H1 (cell line): ENCODE results near the gene TTLL1. TPM values are rescaled to one million over a fixed set of nuclear protein-coding genes. Genes with fewer than 3 reads are reported as not detected.

Experiments
- CTCF ChIA-PET: fragments of 300-600 bp; sonication (Branson Sonifier 250); formaldehyde crosslinking; loops from one replicate; lab custom pipeline; 2021; ENCODE audit not compliant: partially characterized antibody; lab: Charles Lee
- POLR2A ChIA-PET: fragments of 300-600 bp; sonication (Branson Sonifier 250); formaldehyde crosslinking; loops from one replicate; lab custom pipeline; 2021; ENCODE audit warnings: inconsistent platforms; ENCODE audit not compliant: partially characterized antibody; lab: Charles Lee
- DNase-seq, 2 experiments: peaks; one replicate each; pipeline versions ENCODE4 v3.0.0 to v3.0.0-alpha.2; 2010 to 2022; ENCODE audit warnings: low spot score in 2 of 2, low read depth in 1 of 2, mixed read lengths in 1 of 2
- FAIRE-seq: peaks from 2 replicates; lab custom pipeline; 2011; peaks lifted over from hg19 to GRCh38; lab: Jason Lieb, UNC
- H2AFZ ChIP-seq: 2 replicates; pipeline ENCODE4 v1.8.1; 2012; ENCODE audit warnings: low read length, inconsistent platforms
- H2AK5ac ChIP-seq: 2 replicates; pipeline ENCODE4 v1.6.1; 2013; ENCODE audit warnings: low read depth, low read length
- H2BK120ac ChIP-seq: replicated peaks from 2 replicates; pipeline ENCODE3; 2013; ENCODE audit warnings: low read depth, low read length, inconsistent platforms
- H2BK12ac ChIP-seq: 2 replicates; pipeline ENCODE4 v1.6.1; 2013; ENCODE audit warnings: low read depth, low read length
- H2BK15ac ChIP-seq: 2 replicates; pipeline ENCODE4 v1.6.1; 2013; ENCODE audit warnings: low read length
- H2BK20ac ChIP-seq: 2 replicates; pipeline ENCODE4 v1.6.1; 2013; ENCODE audit warnings: low read length
- H2BK5ac ChIP-seq: 2 replicates; pipeline ENCODE4 v1.6.1; 2013; ENCODE audit warnings: low read depth, low read length
- H3K14ac ChIP-seq: 2 replicates; pipeline ENCODE4 v1.6.1; 2013; ENCODE audit warnings: inconsistent platforms; ENCODE audit not compliant: insufficient read length
- H3K18ac ChIP-seq: 2 replicates; pipeline ENCODE4 v1.6.1; 2013; ENCODE audit warnings: low read length; ENCODE audit errors: extremely low read depth
- H3K23ac ChIP-seq: 2 replicates; pipeline ENCODE4 v1.6.1; 2013; ENCODE audit warnings: inconsistent platforms; ENCODE audit not compliant: insufficient read length
- H3K23me2 ChIP-seq: 2 replicates; pipeline ENCODE4 v1.6.1; 2013; ENCODE audit warnings: low read depth, low read length
- H3K27ac ChIP-seq: 2 replicates; pipeline ENCODE4 v1.6.1; 2011; ENCODE audit warnings: low read depth, low read length, inconsistent platforms
- H3K27me3 ChIP-seq, 4 experiments: replicated peaks in 1 of 4; 1 replicate in 1 of 4; 2 replicates in 3 of 4; pipeline versions ENCODE4 v1.6.1 to v1.8.1; 2011 to 2013; ENCODE audit warnings: low read length in 3 of 4, mild to moderate bottlenecking in 3 of 4, inconsistent platforms in 2 of 4, mixed read lengths in 2 of 4, moderate library complexity in 1 of 4; ENCODE audit not compliant: control insufficient read depth in 3 of 4, insufficient read depth in 3 of 4; ENCODE audit errors: extremely low read depth in 1 of 4
- H3K36me3 ChIP-seq, 4 experiments: 2 replicates each; pipeline versions ENCODE4 v1.6.1 to v1.8.1; 2011 to 2013; ENCODE audit warnings: mild to moderate bottlenecking in 4 of 4, low read length in 3 of 4, moderate library complexity in 2 of 4, control low read depth in 1 of 4, inconsistent platforms in 1 of 4; ENCODE audit not compliant: insufficient read depth in 4 of 4, control insufficient read depth in 2 of 4
- H3K4ac ChIP-seq: replicated peaks from 2 replicates; pipeline ENCODE3; 2013; ENCODE audit warnings: low read length, low read depth, mixed read lengths, inconsistent platforms; ENCODE audit not compliant: insufficient read length
- H3K4me1 ChIP-seq, 4 experiments: replicated peaks in 1 of 4; 1 replicate in 1 of 4; 2 replicates in 3 of 4; pipeline versions ENCODE4 v1.6.1 to v1.8.1; 2011 to 2013; ENCODE audit warnings: low read length in 3 of 4, inconsistent platforms in 2 of 4, mixed read lengths in 1 of 4; ENCODE audit not compliant: insufficient read depth in 4 of 4, control insufficient read depth in 3 of 4
- H3K4me2 ChIP-seq, 2 experiments: 2 replicates each; pipeline versions ENCODE4 v1.6.1 to v1.8.1; 2011 to 2013; ENCODE audit warnings: low read depth in 2 of 2, low read length in 2 of 2, control low read depth in 1 of 2, inconsistent platforms in 1 of 2, mild to moderate bottlenecking in 1 of 2; ENCODE audit not compliant: insufficient read depth in 1 of 2
- H3K4me3 ChIP-seq, 4 experiments: fragments of 200-600, 300-600 bp in 1 of 4; sonication (generic), shearing (Covaris generic), sonication (Bioruptor Twin) in 1 of 4; 2 replicates each; pipeline versions ENCODE4 v1.5.1 to v1.8.1; 2011 to 2016; ENCODE audit warnings: low read length in 4 of 4, low read depth in 3 of 4, control low read depth in 2 of 4, inconsistent platforms in 2 of 4, mild to moderate bottlenecking in 2 of 4, mixed read lengths in 1 of 4, moderate library complexity in 1 of 4; ENCODE audit not compliant: insufficient read depth in 2 of 4; ENCODE audit errors: extremely low read depth in 1 of 4
- H3K56ac ChIP-seq: replicated peaks from 2 replicates; pipeline ENCODE3; 2013; ENCODE audit warnings: low read depth, mild to moderate bottlenecking, mixed read lengths, low read length, inconsistent platforms; ENCODE audit not compliant: insufficient read length
- H3K79me1 ChIP-seq: 2 replicates; pipeline ENCODE4 v1.6.1; 2013; ENCODE audit warnings: low read depth, low read length, control low read depth
- H3K79me2 ChIP-seq, 2 experiments: 2 replicates each; pipeline versions ENCODE4 v1.6.1 to v1.8.1; 2012 to 2013; ENCODE audit warnings: low read length in 2 of 2, mild to moderate bottlenecking in 2 of 2, inconsistent platforms in 1 of 2; ENCODE audit not compliant: insufficient read depth in 2 of 2, control insufficient read depth in 1 of 2
- H3K9ac ChIP-seq, 4 experiments: replicated peaks in 1 of 4; 1 replicate in 1 of 4; 2 replicates in 3 of 4; pipeline versions ENCODE4 v1.6.1 to v1.8.1; 2011 to 2013; ENCODE audit warnings: low read depth in 3 of 4, low read length in 3 of 4, control low read depth in 2 of 4, mild to moderate bottlenecking in 2 of 4, moderate library complexity in 2 of 4, inconsistent platforms in 1 of 4; ENCODE audit errors: extremely low read depth in 1 of 4
- H3K9me3 ChIP-seq, 2 experiments: 2 replicates each; pipeline versions ENCODE4 v1.6.1 to v1.8.1; 2012 to 2013; ENCODE audit warnings: mild to moderate bottlenecking in 2 of 2, moderate library complexity in 2 of 2, control low read depth in 1 of 2, inconsistent platforms in 1 of 2, low read depth in 1 of 2, low read length in 1 of 2, mixed read lengths in 1 of 2; ENCODE audit not compliant: insufficient read depth in 2 of 2
- H4K20me1 ChIP-seq, 2 experiments: replicated peaks in 1 of 2; 2 replicates each; pipeline versions ENCODE3 to v1.8.1; 2011 to 2013; ENCODE audit warnings: inconsistent platforms in 2 of 2, low read length in 2 of 2, mild to moderate bottlenecking in 1 of 2; ENCODE audit not compliant: insufficient read depth in 2 of 2, control insufficient read depth in 1 of 2
- H4K5ac ChIP-seq: 2 replicates; pipeline ENCODE4 v1.6.1; 2013; ENCODE audit warnings: low read length, low read depth, mixed read lengths, inconsistent platforms; ENCODE audit not compliant: insufficient read length
- H4K8ac ChIP-seq: 2 replicates; pipeline ENCODE4 v1.8.0; 2013; ENCODE audit warnings: mild to moderate bottlenecking, moderate library complexity, low read length, inconsistent platforms; ENCODE audit not compliant: insufficient read depth; ENCODE audit errors: extremely low read depth
- H4K91ac ChIP-seq: replicated peaks from 2 replicates; pipeline ENCODE3; 2013; ENCODE audit warnings: low read length, mixed read lengths, inconsistent platforms; ENCODE audit not compliant: insufficient read length
- ASH2L ChIP-seq: fragments of 200-600, 300-600 bp; sonication (generic); IDR thresholded peaks from one replicate; pipeline ENCODE4 v1.7.1; 2017; ENCODE audit warnings: low read length
- ATF2 ChIP-seq: IDR thresholded peaks from 2 replicates; pipeline ENCODE4 v1.6.1; 2012; ENCODE audit warnings: low read length, inconsistent platforms
- BACH1 ChIP-seq: IDR thresholded peaks from 2 replicates; pipeline ENCODE4 v1.6.1; 2012; ENCODE audit warnings: low read length, improper control_type of control experiment
- CHD1 ChIP-seq: IDR thresholded peaks from 2 replicates; pipeline ENCODE4 v1.6.1; 2012; ENCODE audit warnings: low read depth, low read length, improper control_type of control experiment
- EGR1 ChIP-seq: IDR thresholded peaks from 2 replicates; pipeline ENCODE4 v1.6.1; 2011; ENCODE audit warnings: low read depth, low read length, borderline replicate concordance
- HDAC6 ChIP-seq: IDR thresholded peaks from one replicate; pipeline ENCODE4 v1.7.1; 2012; ENCODE audit warnings: low read depth, mild to moderate bottlenecking, inconsistent platforms, low read length, moderate library complexity
- KDM4A ChIP-seq: IDR thresholded peaks from one replicate; pipeline ENCODE4 v1.7.1; 2012; ENCODE audit warnings: low read depth, mild to moderate bottlenecking, moderate library complexity, low read length, inconsistent platforms; ENCODE audit not compliant: severe bottlenecking
- SP1 ChIP-seq: IDR thresholded peaks from 2 replicates; pipeline ENCODE4 v1.6.1; 2011; ENCODE audit warnings: low read depth, low read length
- SP4 ChIP-seq: IDR thresholded peaks from 2 replicates; pipeline ENCODE4 v1.6.1; 2012; ENCODE audit warnings: low read length, inconsistent platforms
- WGBS, 2 experiments: shearing (Covaris generic) in 1 of 2; methylation state at CpG; one replicate each; pipeline versions ENCODE4 v1.1.6 to v1.1.7; 2013 to 2015; ENCODE audit warnings: low lambda C conversion rate in 2 of 2, mixed read lengths in 2 of 2, inconsistent platforms in 1 of 2, low coverage in 1 of 2, missing lambda C conversion rate in 1 of 2; ENCODE audit not compliant: insufficient replicate concordance in 2 of 2, insufficient coverage in 1 of 2, insufficient read length in 1 of 2; ENCODE audit errors: extremely low coverage in 1 of 2, missing lambda C conversion rate in 1 of 2; 5-methylcytosine and 5-hydroxymethylcytosine counted together
- polyA plus RNA-seq, 7 experiments: library from polyadenylated mRNA; depleted of rRNA in 3 of 7; stranded (reverse) in 5 of 7; unstranded in 2 of 7; fragments of >200 nt in 5 of 7; fragments of 200-250 nt in 2 of 7; gene quantifications; 1 replicate in 5 of 7; 2 replicates in 1 of 7; 4 replicates in 1 of 7; pipeline versions ENCODE4 v1.2.1 to v1.2.3, GENCODE V29; 2011 to 2013; ENCODE audit warnings: missing spikeins in 2 of 7, mixed read lengths in 2 of 7
- total RNA-seq: library from RNA; stranded (reverse); fragmentation: NEBNext Ultra II Directional; extraction: Animal tissue kit (Norgen Biotek cat#: 25700); gene quantifications from 2 replicates; pipeline ENCODE4 v1.2.1, GENCODE V29; 2021

Gene TTLL1
- total and polyA plus RNA-seq, 2 of the 8 experiments (the other 6 are each of a cell fraction or from before 2014, with no cell fraction given) = 5.0 to 13.8 TPM

GRCh38 chr22:43118024-43118849 lies 29.0 kb upstream of the TTLL1 start:
- Histone ChIP-seq H2BK5ac (no peak overlapping the region), H3K9ac (no peak overlapping the region; a peak in 1 of 7 replicates), H3K18ac (no peak overlapping the region), H3K79me2 (no peaks in the 10 kb centered on the region), H4K8ac (no peak overlapping the region; the same call in 1 of the 2 replicates), H2BK15ac (no peak overlapping the region), H3K9me3 (no peaks in the 10 kb centered on the region), H3K4me2 (no peak overlapping the region; a peak in 1 of 4 replicates), H3K36me3 (no peaks in the 10 kb centered on the region), H4K5ac (no peak overlapping the region), H3K23me2 (no peaks in the 10 kb centered on the region), H3K27ac (no peak overlapping the region), H4K91ac (no peak overlapping the region), H2AFZ (no peak overlapping the region), H3K4ac (no peak overlapping the region), H2AK5ac (no peak overlapping the region), H3K4me1 (peaks cover 0 to 10% (median 3%) of the 10 kb centered on the region in 4 experiments; a peak in 4 of 7 replicates), H3K4me3 (no peak overlapping the region), H3K56ac (no peak overlapping the region), H2BK12ac (0 out of 2 replicates have a peak overlapping the region, but pooled peaks have one; percentile 3), H3K14ac (no peak overlapping the region), H4K20me1 (peaks cover 3 to 5% of the 10 kb centered on the region in 2 experiments), H3K27me3 (peaks cover 0 to 5% (median under 1%) of the 10 kb centered on the region in 4 experiments; a peak in 3 of 7 replicates), H2BK120ac (no peak overlapping the region), H3K79me1 (no peaks in the 10 kb centered on the region; the same call in 1 of the 2 replicates), H2BK20ac (no peak overlapping the region), H3K23ac (no peak overlapping the region)
- CTCF ChIA-PET = interaction anchor here (0.6 to 0.9 kb wide), 3 partner anchors 11 to 76 kb away, joined by 3 read pairs; no protein-coding TSS in a partner anchor
- WGBS, 2 experiments = 86% methylated on average over 21 of the region's 21 CpGs; no CpG with 5 or more reads in 1 of the 2 experiments
- DNase-seq (no peak), FAIRE-seq (no peak)
- POLR2A ChIA-PET = interaction anchor here (0.6 to 1.0 kb wide), 2 partner anchors 9 to 87 kb away, joined by 3 to 4 read pairs; no protein-coding TSS in a partner anchor
- no peak for TF ChIP-seq BACH1
- TF ChIP-seq KDM4A = no peak
- no peak for TF ChIP-seq ASH2L
- TF ChIP-seq CHD1 = no peak
- TF ChIP-seq EGR1 = no peak
- no peak for TF ChIP-seq SP1
- no peak for TF ChIP-seq HDAC6
- no peak for TF ChIP-seq ATF2
- TF ChIP-seq SP4 = no peak
